Measurements from ENCODE around the gene ATRIP.
A peak's percentile ranks its signal among the peaks of the same experiment; 100 is the strongest.

Gene ATRIP

DNA sequence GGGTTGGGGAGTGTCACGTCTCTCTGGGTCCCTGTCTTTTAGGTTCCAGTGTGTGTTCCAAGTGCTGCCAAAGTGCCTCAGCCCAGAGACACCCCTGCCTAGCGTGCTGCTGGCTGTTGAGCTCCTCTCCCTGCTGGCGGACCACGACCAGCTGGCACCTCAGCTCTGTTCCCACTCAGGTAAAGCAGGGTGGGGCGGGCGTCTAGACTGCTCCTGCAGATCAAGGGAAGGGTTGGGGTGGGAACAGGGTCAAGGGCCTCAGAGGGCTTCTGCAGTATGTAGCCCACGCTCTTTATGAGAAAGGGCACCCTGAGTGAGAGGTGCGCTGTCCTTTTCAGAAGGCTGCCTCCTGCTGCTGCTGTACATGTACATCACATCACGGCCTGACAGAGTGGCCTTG is 17.2 kb downstream of the ATRIP start:
- Histone ChIP-seq H3K9me3 (no peaks in the 10 kb centered on the region), H3K27me3 (no peaks in the 10 kb centered on the region), H3K4me1 (peaks cover 3% of the 10 kb centered on the region), H3K4me3 (ENCODE audit: low read depth, low read length) (no peak overlapping the region), H3K36me3 (peaks cover 12% of the 10 kb centered on the region)
- TF ChIP-seq, protein P1, sequence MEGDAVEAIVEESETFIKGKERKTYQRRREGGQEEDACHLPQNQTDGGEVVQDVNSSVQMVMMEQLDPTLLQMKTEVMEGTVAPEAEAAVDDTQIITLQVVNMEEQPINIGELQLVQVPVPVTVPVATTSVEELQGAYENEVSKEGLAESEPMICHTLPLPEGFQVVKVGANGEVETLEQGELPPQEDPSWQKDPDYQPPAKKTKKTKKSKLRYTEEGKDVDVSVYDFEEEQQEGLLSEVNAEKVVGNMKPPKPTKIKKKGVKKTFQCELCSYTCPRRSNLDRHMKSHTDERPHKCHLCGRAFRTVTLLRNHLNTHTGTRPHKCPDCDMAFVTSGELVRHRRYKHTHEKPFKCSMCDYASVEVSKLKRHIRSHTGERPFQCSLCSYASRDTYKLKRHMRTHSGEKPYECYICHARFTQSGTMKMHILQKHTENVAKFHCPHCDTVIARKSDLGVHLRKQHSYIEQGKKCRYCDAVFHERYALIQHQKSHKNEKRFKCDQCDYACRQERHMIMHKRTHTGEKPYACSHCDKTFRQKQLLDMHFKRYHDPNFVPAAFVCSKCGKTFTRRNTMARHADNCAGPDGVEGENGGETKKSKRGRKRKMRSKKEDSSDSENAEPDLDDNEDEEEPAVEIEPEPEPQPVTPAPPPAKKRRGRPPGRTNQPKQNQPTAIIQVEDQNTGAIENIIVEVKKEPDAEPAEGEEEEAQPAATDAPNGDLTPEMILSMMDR (IDR thresholded peaks at IDR 0.05; ENCODE audit: low read depth, low read length): no peak
- DNase-seq: no peak

- Histone ChIP-seq H3K4me1 (peaks cover 3% of the 10 kb centered on the region), H3K4me3 (ENCODE audit: low read depth, low read length) (no peak overlapping the region), H3K27me3 (no peaks in the 10 kb centered on the region), H3K36me3 (peaks cover 8% of the 10 kb centered on the region; the same call in 1 of the 2 replicates), H3K9me3 (no peaks in the 10 kb centered on the region)
- TF ChIP-seq, protein P1 (IDR thresholded peaks at IDR 0.05; ENCODE audit: low read depth, low read length): no peak
- no peak for DNase-seq
These were observed 18.2 kb downstream of the ATRIP start for GRCh38 chr3:48464713-48465221.

DNA sequence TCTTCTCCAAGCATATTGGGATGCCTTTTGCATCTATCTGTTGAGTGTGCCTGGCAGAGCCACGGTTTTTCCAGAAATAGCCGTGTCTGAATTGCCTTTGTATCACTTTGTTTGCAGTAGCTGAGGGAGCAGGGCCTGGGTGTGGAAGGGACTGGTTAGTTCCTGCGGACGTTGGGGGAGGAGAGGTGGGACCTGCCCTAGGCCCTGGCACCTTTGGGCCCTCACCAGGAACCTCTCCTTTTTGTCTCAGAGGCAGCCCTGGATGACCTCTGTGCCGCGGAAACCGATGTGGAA is 18.6 kb downstream of the ATRIP start:
- TF ChIP-seq, protein P1 (IDR thresholded peaks at IDR 0.05; ENCODE audit: low read depth, low read length): no peak
- Histone ChIP-seq H3K4me1 (peaks cover 3% of the 10 kb centered on the region), H3K36me3 (peaks cover 8% of the 10 kb centered on the region; the same call in 1 of the 2 replicates), H3K27me3 (no peaks in the 10 kb centered on the region), H3K9me3 (no peaks in the 10 kb centered on the region), H3K4me3 (ENCODE audit: low read depth, low read length) (no peak overlapping the region)
- DNase-seq: no peak

GRCh38 chr3:48465531-48466378 is 19.2 kb downstream of the ATRIP start:
- Histone ChIP-seq H3K4me1 (peaks cover 3% of the 10 kb centered on the region), H3K4me3 (ENCODE audit: low read depth, low read length) (peak overlapping the region; percentile 65)
- TF ChIP-seq, protein P1 (IDR thresholded peaks at IDR 0.05; ENCODE audit: low read depth, low read length): peak; percentile 54

GRCh38 chr3:48466386-48467109 is 20.0 kb downstream of the ATRIP start:
- TF ChIP-seq, protein P1 (IDR thresholded peaks at IDR 0.05; ENCODE audit: low read depth, low read length): no peak
- Histone ChIP-seq H3K27me3 (no peaks in the 10 kb centered on the region), H3K9me3 (no peaks in the 10 kb centered on the region), H3K4me3 (ENCODE audit: low read depth, low read length) (peak overlapping the region; percentile 65), H3K4me1 (peaks cover 3% of the 10 kb centered on the region), H3K36me3 (peaks cover 8% of the 10 kb centered on the region; the same call in 1 of the 2 replicates)
- no peak for DNase-seq

More at GRCh38 chr3:48465531-48466378, 19.2 kb downstream of the ATRIP start:
- peaks cover 8% of the 10 kb centered on the region; the same call in 1 of the 2 replicates for H3K36me3 ChIP-seq
- DNase-seq: peak; percentile 88
- H3K9me3 ChIP-seq: no peaks in the 10 kb centered on the region
- no peaks in the 10 kb centered on the region for H3K27me3 ChIP-seq

Measured in BE2C (cell line).